ENCODE results near the gene GLT8D1.

The GLT8D1 gene

GRCh38 chr3:52689151-52689550 is 16.4 kb downstream of the GLT8D1 start:
- in situ Hi-C loops (cut with HindIII; ENCODE audit: low sequenced_read_pairs), result no loop called here
- TF ChIP-seq CTCF (IDR thresholded peaks at IDR 0.05; ENCODE audit: low read depth, low read length, missing control alignments), result no peak

GRCh38 chr3:52688266-52688665 is 17.3 kb downstream of the GLT8D1 start:
- DNase-seq (ENCODE audit: low read depth), result no peak
- in situ Hi-C loops (cut with HindIII; ENCODE audit: low sequenced_read_pairs), result no loop called here
- no peak overlapping the region for H3K4me3 ChIP-seq (ENCODE audit: low read depth, low read length)
- no peak for TF ChIP-seq CTCF (IDR thresholded peaks at IDR 0.05; ENCODE audit: low read depth, low read length, missing control alignments)

More at GRCh38 chr3:52689151-52689550, 16.4 kb downstream of the GLT8D1 start:
- no peak overlapping the region for H3K4me3 ChIP-seq (ENCODE audit: low read depth, low read length)
- no peak for DNase-seq (ENCODE audit: low read depth)

- peak; percentile 90 for DNase-seq (ENCODE audit: low read depth)
- no peak for TF ChIP-seq CTCF (IDR thresholded peaks at IDR 0.05; ENCODE audit: low read depth, low read length, missing control alignments)
- H3K4me3 ChIP-seq (ENCODE audit: low read depth, low read length), result peak within 1 kb of the TSS; percentile 69
- in situ Hi-C loops (cut with HindIII; ENCODE audit: low sequenced_read_pairs), result no loop called here
Observed at GRCh38 chr3:52685709-52686691, 19.6 kb downstream of the GLT8D1 start, which contains the start of the genes GNL3 and PBRM1. Gene GNL3, plus strand, starts transcription at chr3:52686032. Its CDS starts 61 bp downstream, at chr3:52686093. Gene PBRM1, minus strand, starts transcription at chr3:52685913.

GRCh38 chr3:52685285-52685708 is 20.3 kb downstream of the GLT8D1 start:
- no peak for DNase-seq (ENCODE audit: low read depth)
- TF ChIP-seq CTCF (IDR thresholded peaks at IDR 0.05; ENCODE audit: low read depth, low read length, missing control alignments), result no peak
- in situ Hi-C loops (cut with HindIII; ENCODE audit: low sequenced_read_pairs), result no loop called here
- peak overlapping the region; percentile 69 for H3K4me3 ChIP-seq (ENCODE audit: low read depth, low read length)

- DNase-seq (ENCODE audit: low read depth), result no peak
- TF ChIP-seq CTCF (IDR thresholded peaks at IDR 0.05; ENCODE audit: low read depth, low read length, missing control alignments), result no peak
- H3K4me3 ChIP-seq (ENCODE audit: low read depth, low read length), result no peak overlapping the region
- in situ Hi-C loops (cut with HindIII; ENCODE audit: low sequenced_read_pairs), result no loop called here
Observed at GRCh38 chr3:52684184-52684583, 21.4 kb downstream of the GLT8D1 start.

GRCh38 chr3:52683611-52684010 is 22.0 kb downstream of the GLT8D1 start:
- in situ Hi-C loops (cut with HindIII; ENCODE audit: low sequenced_read_pairs), result no loop called here
- no peak overlapping the region for H3K4me3 ChIP-seq (ENCODE audit: low read depth, low read length)
- TF ChIP-seq CTCF (IDR thresholded peaks at IDR 0.05; ENCODE audit: low read depth, low read length, missing control alignments), result no peak
- no peak for DNase-seq (ENCODE audit: low read depth)
